Ramos (cell line): Measurements from ENCODE around the gene SERPINE1.
"Not testable (repeated sequence)": the region's sequence is repeated elsewhere in the genome, so short reads cannot be mapped to it uniquely, and the experiment has no call there.

Source experiments
- in situ Hi-C: fragments of 300-500 bp; cut with MboI; formaldehyde crosslinking; loops from one replicate; pipeline ENCODE4 v1.14.3; 2022; ENCODE audit warnings: low sequenced_read_pairs; ENCODE audit not compliant: unreplicated experiment

SERPINE1 gene

GRCh38 chr7:101126651-101127459, at the start of gene SERPINE1:
SERPINE1 (plus strand) TSS chr7:101127104; CDS start chr7:101128394, 1,290 bp downstream.
- in situ Hi-C loops: no loop called here

GRCh38 chr7:101077303-101078086, 49.4 kb upstream of the SERPINE1 start:
- in situ Hi-C loops: no loop called here

GRCh38 chr7:101081432-101081831, 45.5 kb upstream of the SERPINE1 start:
- in situ Hi-C loops: no loop called here

- in situ Hi-C loops: no loop called here
These were observed 42.1 kb upstream of the SERPINE1 start for GRCh38 chr7:101084865-101085161.

- in situ Hi-C loops: no loop called here
These were observed 41.5 kb upstream of the SERPINE1 start, which contains the start of gene TRIM56 for GRCh38 chr7:101085162-101085964. TRIM56 (plus strand) TSS chr7:101085481; CDS start chr7:101087313, 1,832 bp downstream.

GRCh38 chr7:101087334-101088068, 39.4 kb upstream of the SERPINE1 start:
- in situ Hi-C loops: no loop called here

- in situ Hi-C loops: no loop called here
These were observed 38.9 kb upstream of the SERPINE1 start for GRCh38 chr7:101088069-101088425.

GRCh38 chr7:101088858-101089529, 37.9 kb upstream of the SERPINE1 start:
- in situ Hi-C loops: no loop called here

- in situ Hi-C loops: no loop called here
These were observed 37.0 kb upstream of the SERPINE1 start for GRCh38 chr7:101089876-101090275.

- in situ Hi-C loops: not testable (repeated sequence)
These were observed 34.5 kb upstream of the SERPINE1 start for GRCh38 chr7:101092266-101092905.

- in situ Hi-C loops: no loop called here
These were observed 33.0 kb upstream of the SERPINE1 start for GRCh38 chr7:101093906-101094305.

- in situ Hi-C loops: no loop called here
These were observed 32.5 kb upstream of the SERPINE1 start for GRCh38 chr7:101094376-101094775.

GRCh38 chr7:101094791-101095375, 32.0 kb upstream of the SERPINE1 start:
- in situ Hi-C loops: no loop called here

GRCh38 chr7:101096331-101096956, 30.5 kb upstream of the SERPINE1 start:
- in situ Hi-C loops: no loop called here

- in situ Hi-C loops: no loop called here
These were observed 30.0 kb upstream of the SERPINE1 start for GRCh38 chr7:101096957-101097347.

GRCh38 chr7:101097561-101097960, 29.3 kb upstream of the SERPINE1 start:
- in situ Hi-C loops: no loop called here

GRCh38 chr7:101099969-101100781, 26.7 kb upstream of the SERPINE1 start:
- in situ Hi-C loops: no loop called here
